ENCODE measurements around the gene ZIC2. TPM values are rescaled to one million over a fixed set of nuclear protein-coding genes. Genes with fewer than 3 reads are reported as not detected.

The ZIC2 gene
- total and polyA plus RNA-seq, 2 of the 8 experiments (the other 6 are each of a cell fraction or from before 2014, with no cell fraction given): 53.2 to 372 TPM

- TF ChIP-seq CHD7 (IDR thresholded peaks at IDR 0.05; ENCODE audit: insufficient replicate concordance, low read length) (peak; percentile 67), NRF1 (IDR thresholded peaks at IDR 0.05; ENCODE audit: low read depth, low read length) (no peak), EZH2 (IDR thresholded peaks at IDR 0.05; ENCODE audit: low read depth, low read length, severe bottlenecking) (no peak), SRF (IDR thresholded peaks at IDR 0.05; ENCODE audit: low read depth, low read length) (no peak), TAF7 (optimal IDR thresholded peaks at IDR 0.05; ENCODE audit: borderline replicate concordance, low read depth, low read length) (peak; percentile 19), POLR2AphosphoS5 (IDR thresholded peaks at IDR 0.05; ENCODE audit: low read depth, low read length) (peak; percentile 55; the same call in 1 of the 2 replicates), PHF8 (conservative IDR thresholded peaks at IDR 0.05; ENCODE audit: low read depth, low read length) (no peak)
Observed at GRCh38 chr13:99986741-99987140, 5.2 kb downstream of the ZIC2 start (continued).
